Cardiac septum (tissue), 1 donor: ENCODE data around the gene TBL1X. TPM values are rescaled to one million over a fixed set of nuclear protein-coding genes. Genes with fewer than 3 reads are reported as not detected.
"Not testable (repeated sequence)": the region's sequence is repeated elsewhere in the genome, so short reads cannot be mapped to it uniquely, and the experiment has no call there.

Source experiments
- DNase-seq: peaks from one replicate; pipeline ENCODE4 v3.0.0-alpha.2; 2020; ENCODE audit warnings: low spot score
- intact Hi-C: fragments of 100-400 bp; cut with DNase I; formaldehyde crosslinking; loops from one replicate; pipeline ENCODE4 v1.14.0; 2022
- long read RNA-seq: library from polyadenylated mRNA; unstranded; transcript quantifications from one replicate; pipeline ENCODE4 v2.0.0, GENCODE V29; 2021
- total RNA-seq: library from RNA; stranded (reverse); fragmentation: NEBNext Ultra II Directional; extraction: Animal tissue kit (Norgen Biotek cat#: 25700); gene quantifications from one replicate; pipeline ENCODE4 v1.2.1, GENCODE V29; 2021
- donor health status: DM: no; HTN: no; CAD: no.

The TBL1X gene
- 11.3 TPM for total RNA-seq
- long read RNA-seq, full-length matches to known transcripts = 5 of 20 reads
- long read RNA-seq, partial matches to known transcripts = 4 of 20 reads
- long read RNA-seq, other reads (novel, unspliced or antisense) = 11 of 20 reads

DNA sequence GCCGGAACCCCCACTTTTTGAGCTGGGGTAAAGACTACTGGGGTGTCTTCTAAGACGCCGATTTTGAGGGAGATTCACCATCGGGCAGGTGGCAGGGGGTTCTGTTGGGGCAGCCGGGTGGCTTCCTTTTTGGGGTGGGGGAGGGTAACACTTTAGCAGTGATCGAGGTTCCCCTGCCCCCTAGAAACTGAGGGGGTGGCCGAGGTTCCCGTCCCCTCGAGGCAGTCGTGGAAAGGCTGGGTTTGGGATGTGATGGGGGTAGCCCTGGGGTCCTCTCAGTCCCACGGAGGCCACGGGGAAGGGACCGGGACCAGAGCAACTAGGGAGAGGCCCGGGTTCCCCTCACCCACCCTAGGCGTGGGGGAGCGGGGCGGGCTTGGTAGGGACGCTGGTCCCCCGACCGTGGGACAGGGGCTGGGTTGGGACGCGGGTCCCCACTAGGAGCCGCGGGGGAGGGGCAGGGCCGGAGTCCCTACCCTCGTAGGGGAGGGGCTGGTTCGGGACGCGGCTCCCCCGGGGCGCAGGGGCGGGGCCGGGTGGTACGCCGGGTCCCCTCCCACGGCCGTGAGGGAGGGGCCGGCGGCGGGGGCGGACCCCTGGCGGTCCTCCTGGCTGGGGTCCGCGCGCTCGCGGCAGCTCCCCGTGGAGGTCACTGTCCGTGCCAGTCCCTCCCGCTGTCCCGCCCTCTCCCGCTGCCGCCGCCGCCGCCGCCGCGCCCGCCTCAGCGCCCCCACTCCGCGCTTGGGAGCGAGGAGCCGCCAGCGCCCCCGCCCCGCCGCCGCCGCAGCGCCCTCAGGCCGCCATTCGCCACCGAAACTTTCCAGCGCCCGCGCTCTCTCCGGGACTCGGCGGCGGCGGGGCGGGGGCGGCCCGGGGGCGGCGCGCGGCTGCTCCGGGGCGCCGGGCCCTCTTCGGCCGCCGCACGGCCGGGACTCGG, at the start of gene TBL1X:
TSS of gene TBL1X (plus strand) at position 624 of the 937 bp plus-strand sequence. CDS start 188,529 bp downstream, outside the sequence.
- peak; percentile 87 for DNase-seq
- intact Hi-C loops = loop anchor here (5.0 to 10.0 kb wide), 2 partner anchors 68 to 180 kb away; no protein-coding TSS in a partner anchor

GRCh38 chrX:9416562-9417348, 48.1 kb upstream of the TBL1X start:
- intact Hi-C loops = no loop called here
- no peak for DNase-seq

GRCh38 chrX:9418262-9418661, 46.6 kb upstream of the TBL1X start:
- DNase-seq = no peak
- intact Hi-C loops = no loop called here

- no peak for DNase-seq
- intact Hi-C loops = no loop called here
These were observed 44.3 kb upstream of the TBL1X start for GRCh38 chrX:9420275-9421265.

GRCh38 chrX:9429767-9430166, 35.1 kb upstream of the TBL1X start:
- intact Hi-C loops = no loop called here
- DNase-seq = no peak

- intact Hi-C loops = no loop called here
- no peak for DNase-seq
These were observed 34.4 kb upstream of the TBL1X start for GRCh38 chrX:9430346-9430921.

- intact Hi-C loops = no loop called here
- DNase-seq = no peak
These were observed 33.6 kb upstream of the TBL1X start for GRCh38 chrX:9431281-9431680.

- intact Hi-C loops = no loop called here
- DNase-seq = no peak
These were observed 31.3 kb upstream of the TBL1X start for GRCh38 chrX:9433596-9433995.

DNA sequence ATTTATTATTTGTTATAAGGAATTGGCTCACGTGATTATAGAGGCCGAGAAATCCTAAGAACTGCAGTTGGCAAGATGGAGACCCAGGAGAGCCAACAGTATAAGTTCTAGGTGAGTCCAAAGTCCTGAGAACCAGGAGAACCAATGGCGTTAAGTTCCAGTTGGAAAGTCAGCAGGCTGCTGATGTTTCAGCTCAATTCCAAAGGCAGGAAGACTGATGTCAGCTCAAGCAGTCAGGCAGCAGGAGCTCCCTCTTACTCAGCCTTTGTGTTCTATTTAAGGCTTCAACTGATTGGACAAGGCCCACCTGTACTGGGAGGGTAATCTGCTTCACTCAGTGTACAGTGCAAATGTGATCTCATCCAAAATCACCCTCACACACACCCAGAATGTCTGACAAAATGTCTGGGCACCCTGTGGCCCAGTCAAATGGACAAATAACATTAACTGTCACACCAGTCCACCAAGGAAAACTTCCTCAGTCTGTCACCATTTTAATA, 30.8 kb upstream of the TBL1X start:
- intact Hi-C loops = no loop called here
- no peak for DNase-seq

GRCh38 chrX:9435086-9435485, 29.8 kb upstream of the TBL1X start:
- DNase-seq, intact Hi-C loops: not testable (repeated sequence)

GRCh38 chrX:9436812-9437211, 28.0 kb upstream of the TBL1X start:
- intact Hi-C loops = no loop called here
- no peak for DNase-seq

- DNase-seq = no peak
- intact Hi-C loops = no loop called here
These were observed 25.8 kb upstream of the TBL1X start for GRCh38 chrX:9438933-9439494.

DNA sequence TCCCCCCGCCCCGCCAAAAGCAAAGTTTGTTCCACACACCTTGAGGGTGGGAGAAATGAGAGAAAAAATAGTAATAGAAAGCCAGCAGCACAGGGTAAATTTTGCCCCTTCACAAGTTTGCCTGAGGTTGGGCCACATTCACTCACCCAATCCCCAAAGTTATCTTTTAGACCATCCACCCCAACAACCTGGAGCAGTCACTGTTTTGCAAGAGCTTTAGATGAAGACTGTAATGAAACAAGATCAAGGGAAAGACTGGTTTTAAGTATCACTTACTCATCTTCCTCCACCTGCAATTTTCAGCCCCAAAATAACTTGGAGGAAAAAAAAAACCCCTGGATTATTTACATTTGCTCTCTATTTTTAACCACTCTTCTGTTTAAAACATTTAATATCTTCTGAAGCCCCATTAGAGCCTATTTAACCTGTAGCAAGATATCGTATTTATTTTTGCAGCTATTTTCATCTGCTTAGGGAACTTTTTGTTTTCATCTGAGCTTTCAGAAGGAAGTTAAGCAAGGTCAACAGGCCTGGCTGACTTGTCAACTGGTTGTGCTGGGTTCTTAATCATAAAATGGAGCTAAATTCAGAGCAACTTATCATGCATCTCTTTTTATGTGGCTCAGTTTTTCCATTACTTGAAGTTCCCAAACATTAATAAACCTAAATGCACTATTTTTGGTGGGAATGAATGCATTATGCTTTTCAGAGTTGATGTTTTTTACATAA, 24.6 kb upstream of the TBL1X start:
- intact Hi-C loops = no loop called here
- DNase-seq = no peak

DNA sequence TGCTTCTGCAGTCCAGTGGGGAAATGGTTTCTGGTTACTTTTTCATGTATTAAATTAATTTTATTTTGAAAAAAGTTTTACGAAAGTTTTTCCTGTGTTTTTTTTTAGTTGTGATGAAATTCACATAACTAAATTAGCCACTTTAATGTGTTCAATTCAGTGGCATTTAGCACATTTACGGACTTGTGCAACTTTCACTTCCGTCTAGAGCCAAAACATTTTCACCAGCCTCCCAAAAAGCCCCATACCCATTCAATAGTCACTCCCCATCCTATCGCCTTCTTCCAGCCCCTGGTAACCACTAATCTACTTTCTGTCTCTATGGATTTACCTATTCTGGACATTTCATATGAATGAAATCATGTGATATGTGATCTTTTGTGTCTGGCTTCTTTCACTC, 22.8 kb upstream of the TBL1X start:
- intact Hi-C loops = no loop called here
- DNase-seq = no peak

GRCh38 chrX:9443327-9443726, 21.5 kb upstream of the TBL1X start:
- intact Hi-C loops = no loop called here
- no peak for DNase-seq

DNA sequence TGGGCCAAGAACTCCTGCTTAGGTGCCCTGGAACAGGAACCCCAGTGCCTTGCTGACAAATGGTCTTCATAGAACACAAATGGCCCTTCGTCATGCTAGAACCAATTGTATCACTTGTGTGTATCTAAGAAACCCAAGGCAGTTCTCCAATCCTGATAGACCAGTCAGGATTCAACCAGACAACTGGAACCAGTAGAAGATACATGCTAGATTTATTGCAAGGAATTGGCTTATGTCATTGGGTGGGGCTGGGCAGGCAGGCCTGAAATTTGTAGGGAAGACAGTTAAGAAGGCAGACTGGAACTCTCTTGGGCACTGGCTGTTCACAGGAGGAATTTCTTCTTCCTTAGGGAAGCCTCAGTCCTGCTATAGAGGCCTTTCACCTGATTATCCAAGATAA, 17.0 kb upstream of the TBL1X start:
- intact Hi-C loops = no loop called here

GRCh38 chrX:9456250-9457074, 8.4 kb upstream of the TBL1X start:
- DNase-seq = no peak
- intact Hi-C loops = no loop called here

More for the DNA sequence above, 17.0 kb upstream of the TBL1X start:
- no peak for DNase-seq
